DMS53 treated with DMSO at 0.1 percent for 48 hours (cell line): ENCODE results near the gene SELP.

Experiments used
- DNase-seq: peaks from one replicate; lab custom pipeline; 2025; ENCODE audit not compliant: unreplicated experiment; lab: John Stamatoyannopoulos, UW

SELP gene

GRCh38 chr1:169577981-169578738 is 51.8 kb downstream of the SELP start:
- no peak for DNase-seq

GRCh38 chr1:169576935-169577331 is 53.0 kb downstream of the SELP start:
- DNase-seq, result no peak

- DNase-seq, result no peak
Measured at GRCh38 chr1:169576241-169576934, 53.5 kb downstream of the SELP start.

DNA sequence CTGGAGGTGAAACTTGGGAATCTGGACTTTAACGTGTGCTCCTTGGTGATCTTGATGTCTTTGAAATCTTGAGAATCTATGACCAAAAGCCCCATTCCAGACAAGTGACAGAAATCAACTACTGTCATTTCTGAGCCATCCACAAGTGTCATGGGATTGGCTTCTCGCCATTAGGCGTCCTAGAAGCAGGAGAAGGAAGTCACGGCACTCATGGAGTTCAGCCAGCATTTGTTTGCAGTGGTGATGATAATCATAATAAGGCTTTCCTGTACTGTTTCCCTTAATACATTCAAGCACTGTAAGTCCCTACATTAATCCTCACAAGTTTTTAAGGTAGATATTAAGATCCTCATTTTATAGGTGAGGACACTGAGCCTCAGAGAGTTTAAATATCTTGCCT is 55.6 kb downstream of the SELP start:
- DNase-seq, result peak; percentile 9

GRCh38 chr1:169572187-169572586 is 57.7 kb downstream of the SELP start:
- DNase-seq, result peak; percentile 55

DNA sequence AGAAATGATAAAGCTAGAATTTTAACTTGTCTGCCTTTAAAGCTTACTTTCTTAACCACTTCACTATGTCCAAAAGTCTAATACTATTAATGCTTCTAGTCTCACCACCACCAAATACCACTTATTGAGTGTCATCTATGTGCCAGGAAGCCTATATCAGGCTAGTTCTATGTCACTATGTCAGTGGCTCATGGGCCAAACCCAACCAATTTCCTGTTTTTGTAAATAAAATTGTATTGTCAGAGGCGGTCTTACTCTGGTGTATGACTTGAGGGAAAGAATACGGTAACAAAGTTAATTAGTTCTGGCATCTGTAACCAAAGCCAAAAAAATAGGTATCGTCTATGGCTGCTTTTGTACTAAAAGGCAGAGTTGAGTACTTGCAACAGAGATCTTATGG is 58.5 kb downstream of the SELP start:
- no peak for DNase-seq

DNA sequence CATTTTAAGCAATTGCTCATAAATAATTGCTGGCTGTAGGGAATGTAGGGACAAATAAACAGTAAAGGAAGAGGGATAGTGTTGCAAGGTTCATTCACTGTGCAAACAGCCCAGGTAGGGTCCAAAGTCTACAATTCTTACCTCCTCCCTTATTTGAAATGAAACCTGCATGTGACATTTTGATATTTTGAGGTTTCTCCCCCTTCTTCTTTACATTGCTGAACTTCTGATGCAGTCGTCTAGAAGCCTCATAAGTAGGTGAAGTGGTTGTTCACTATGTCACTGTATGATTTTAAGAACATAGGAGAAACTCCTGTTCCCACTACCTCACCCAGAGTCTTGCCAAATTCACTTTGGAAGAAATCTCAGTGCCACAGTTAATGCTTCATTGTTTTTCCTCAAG is 59.8 kb downstream of the SELP start:
- DNase-seq, result peak; percentile 64

- DNase-seq, result peak; percentile 56
Measured at GRCh38 chr1:169568497-169568896, 61.4 kb downstream of the SELP start.

DNA sequence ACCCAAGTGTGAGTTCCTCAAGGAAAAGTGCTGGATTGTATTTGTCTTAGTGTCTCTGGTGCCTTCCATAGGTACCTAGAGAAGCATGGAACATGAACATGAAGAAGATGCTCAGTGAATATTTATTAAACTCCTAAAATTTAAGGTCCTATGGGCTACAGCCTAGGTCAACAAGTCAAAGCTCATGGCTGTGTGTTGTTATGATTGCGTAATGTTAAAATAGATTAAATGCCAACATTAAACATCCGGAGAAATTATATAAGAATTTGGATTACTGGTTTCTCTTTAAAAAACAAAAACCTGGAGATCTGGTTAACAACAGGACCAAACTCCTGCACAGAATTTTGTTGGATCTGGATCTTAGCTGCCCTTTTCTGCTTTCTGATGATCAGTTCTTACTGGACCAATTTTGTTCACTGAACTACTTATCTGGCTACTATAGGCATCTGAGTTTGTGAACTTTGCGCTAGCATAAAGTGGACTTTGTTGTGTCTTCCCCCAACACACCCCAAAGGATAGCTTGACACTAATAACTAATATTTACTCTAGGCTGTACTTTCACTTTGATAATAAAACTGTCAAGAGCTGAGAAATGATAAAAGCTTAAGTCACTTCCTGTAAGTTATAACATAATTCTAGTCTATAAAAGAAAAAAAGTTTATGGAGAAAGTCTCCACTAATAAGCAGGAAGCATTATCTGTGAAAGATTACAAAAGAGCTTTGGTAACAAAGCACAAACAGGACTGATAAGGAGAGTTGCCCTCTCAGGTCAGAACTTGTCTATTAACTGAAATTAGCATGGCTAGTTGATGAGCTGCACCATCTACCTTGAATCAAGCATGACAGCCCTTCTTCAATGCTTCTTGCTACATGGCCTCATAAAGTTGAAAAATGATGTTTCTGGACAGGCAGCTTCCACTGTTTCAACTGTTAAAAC is 64.3 kb downstream of the SELP start:
- no peak for DNase-seq

DNA sequence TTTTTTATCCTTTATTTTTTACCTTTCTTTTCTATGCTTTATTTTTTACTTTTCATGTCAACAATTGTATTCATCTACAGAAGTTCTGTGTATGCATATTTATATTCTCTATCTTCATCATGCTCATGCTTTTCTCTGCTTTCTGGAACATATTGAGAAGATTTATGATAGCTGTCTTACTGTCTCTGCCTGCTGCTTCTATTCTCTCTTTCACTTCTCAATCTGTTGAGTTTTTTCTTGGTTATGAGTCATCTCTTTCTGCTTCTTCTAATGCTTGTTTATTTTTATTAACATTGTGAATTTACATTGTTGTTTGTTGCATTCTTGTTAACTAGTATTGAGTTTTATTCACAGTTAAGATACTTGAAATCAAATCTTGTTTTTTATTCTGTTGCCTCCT is 66.3 kb downstream of the SELP start:
- no peak for DNase-seq

DNA sequence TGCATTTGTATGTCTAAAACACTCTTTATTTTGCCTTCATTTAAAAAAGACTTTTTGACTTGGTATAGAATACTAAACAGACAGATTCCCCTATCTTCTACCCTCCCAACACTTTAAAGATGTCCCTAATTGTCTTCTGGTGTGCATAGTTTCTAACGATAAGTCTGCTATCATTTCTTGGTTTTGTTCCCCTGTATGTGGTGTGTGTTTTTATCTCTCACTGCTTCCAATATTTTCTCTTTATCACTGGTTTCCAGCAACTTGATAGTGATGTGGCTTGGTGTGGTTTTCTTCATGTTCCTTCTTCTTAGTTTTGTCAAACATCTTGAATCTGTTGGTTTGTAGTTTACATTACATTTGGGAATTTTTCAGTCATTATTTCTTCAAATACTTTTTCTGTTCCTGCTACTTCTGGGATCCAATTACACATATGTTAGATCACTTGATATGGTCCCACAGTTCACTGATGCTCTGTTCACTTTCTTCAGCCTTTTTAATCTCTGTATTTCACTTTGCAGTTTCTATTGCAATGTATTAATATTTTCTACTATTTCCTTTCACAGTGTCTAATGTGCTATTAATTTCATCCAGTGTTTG is 66.8 kb downstream of the SELP start:
- no peak for DNase-seq

DNA sequence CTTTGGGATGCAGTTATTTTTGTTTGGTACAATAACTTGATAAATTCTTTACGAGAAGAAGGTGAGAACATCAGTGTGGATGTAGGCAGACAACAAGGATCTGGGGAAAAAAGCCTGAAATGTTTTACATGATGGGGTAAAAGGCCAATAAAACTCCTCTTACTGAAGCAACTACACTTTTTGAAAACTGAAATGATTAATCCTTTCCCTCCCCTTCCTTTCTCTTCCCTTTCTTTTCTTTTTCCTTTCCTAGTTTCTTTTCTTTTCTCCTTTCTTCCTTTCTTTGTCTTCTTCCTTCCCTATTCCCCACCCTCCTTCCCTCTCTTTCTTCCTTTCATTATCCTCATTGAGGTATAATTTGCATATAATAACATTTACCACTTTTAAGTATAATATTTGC is 68.2 kb downstream of the SELP start:
- no peak for DNase-seq

DNA sequence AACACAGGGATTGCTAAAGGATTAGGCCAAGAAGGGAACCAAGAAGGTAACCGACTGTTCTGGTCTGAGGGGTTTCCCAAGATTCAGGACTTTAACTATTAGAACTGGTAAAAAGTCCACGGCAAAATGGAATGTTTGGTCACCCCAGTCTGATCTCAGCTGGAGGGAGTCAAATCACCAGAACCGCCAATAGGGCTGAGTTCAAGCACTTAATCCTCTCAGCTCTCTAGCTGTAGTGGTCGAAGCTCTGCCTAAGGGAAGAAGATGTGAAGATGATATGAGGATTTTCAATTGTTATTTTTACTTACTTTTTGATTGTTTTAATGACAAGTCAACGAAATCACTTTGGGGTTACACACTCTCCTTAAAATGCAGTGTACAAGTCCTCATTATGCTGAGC is 72.8 kb downstream of the SELP start:
- no peak for DNase-seq

DNA sequence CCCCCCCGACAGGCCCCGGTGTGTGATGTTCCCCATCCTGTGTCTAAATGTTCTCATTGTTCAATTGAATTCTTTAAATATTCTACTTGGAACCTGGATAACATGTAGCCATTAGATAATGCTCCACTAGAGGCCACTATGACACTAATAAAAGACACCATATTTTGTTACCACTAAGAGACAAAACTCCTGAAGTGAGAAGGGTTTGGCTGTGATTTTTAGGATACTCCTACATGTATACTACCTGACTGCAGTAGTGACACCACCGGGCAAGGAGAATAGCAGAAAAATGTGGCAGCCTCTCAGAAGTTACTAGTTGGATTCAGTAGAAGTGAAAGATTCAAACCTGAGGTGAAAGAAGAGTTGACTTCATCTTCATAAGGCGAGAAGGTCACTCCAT is 79.6 kb downstream of the SELP start:
- peak; percentile 60 for DNase-seq

GRCh38 chr1:169548282-169548681 is 81.6 kb downstream of the SELP start:
- no peak for DNase-seq

DNA sequence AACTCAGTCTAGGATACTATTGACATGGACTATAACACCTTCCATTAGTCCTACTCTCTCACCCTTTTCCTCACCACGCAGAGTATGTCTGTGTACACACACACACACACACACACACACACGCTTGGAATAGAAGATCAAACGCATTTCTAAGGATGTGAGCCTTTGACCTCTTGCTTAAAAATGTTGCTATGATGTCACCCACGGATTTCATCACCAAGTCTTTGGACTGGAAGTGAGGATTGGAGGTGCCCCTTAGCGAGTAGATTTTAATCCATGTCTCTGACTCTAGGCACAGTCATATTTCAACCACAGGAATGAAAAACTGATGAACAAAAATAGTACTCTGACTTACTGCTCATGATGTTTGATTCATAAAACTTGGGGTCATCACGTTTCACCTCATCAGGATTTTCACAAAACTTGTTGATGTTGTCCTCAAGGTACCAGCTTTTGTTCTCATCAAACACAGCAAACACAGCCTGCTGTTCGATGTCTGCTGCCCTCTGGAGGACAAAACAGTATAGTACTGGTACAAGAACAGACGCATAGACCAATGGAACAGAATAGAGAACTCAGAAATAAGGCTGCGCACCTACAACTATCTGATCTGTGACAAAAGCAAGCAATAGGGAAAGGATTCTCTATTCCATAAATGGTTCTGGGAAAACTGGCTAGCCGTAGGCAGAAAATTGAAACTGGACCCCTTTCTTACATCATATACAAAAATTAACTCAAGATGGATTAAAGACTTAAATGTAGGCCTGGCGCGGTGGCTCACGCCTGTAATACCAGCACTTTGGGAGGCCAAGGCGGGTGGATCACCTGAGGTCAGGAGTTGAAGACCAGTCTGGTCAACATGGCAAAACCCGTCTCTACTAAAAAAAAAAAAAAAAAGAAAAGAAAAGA is 83.6 kb downstream of the SELP start:
- DNase-seq, result peak; percentile 67

DNA sequence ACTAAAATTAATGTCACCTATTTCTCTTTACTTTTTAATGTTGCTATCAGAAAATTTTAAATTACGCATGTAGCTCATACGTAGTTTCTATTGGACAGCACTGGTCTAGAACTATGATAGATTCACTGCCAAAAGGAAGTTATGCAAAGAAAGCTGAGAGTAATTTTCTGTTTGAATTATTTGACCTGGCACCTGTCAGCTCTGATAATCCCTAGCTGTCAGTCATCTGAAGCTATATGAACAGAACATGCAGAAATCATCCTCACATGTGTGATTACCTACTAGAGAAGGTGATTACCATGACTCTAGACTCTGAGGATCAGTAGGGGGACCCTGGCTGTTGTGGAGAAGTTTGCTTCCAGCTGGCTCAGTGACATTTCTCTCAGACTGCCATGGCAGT is 84.5 kb downstream of the SELP start:
- no peak for DNase-seq

DNA sequence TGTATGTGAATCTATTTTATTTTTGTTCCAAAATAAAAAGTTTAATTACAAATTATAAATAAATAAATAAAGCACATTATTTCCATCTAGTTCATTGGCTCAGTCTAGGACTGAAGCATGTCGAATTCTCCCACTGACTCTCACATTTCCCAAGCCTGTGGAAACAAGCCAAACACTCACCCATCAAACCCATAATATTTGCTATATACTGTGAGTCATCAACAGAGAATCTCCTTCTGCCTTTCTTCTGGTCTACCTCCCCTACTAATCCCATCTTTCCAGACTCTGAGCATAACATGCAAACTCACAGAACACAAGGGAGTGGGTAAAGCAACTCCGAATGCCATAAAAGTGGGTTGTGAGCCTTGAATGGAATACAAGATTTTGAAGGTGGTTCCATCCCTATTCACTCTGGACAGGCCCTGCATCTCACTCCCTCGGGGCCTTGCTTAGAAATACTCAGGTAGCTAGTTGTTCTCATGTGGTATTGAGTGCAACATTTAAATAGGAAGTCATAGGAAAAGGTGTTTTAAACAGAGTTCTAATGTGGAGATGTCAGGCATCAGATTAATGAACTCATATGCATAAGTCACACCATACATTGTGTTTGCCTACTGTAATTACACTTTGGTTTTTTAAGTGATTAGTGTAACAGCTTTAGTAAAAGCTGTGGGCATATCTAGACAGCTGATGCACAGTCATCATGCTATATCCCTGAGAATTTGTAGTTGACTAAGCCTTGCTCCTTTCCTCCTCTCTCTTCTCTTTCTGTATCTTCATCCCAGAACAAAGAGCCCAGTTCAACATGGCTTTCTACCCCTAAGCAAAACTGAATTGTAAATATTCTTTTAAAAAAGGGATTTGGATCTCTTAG is 90.7 kb downstream of the SELP start:
- DNase-seq, result peak; percentile 13
